GM12878 (cell line): Measurements from ENCODE around the gene HMCN2. TPM values are rescaled to one million over a fixed set of nuclear protein-coding genes. Genes with fewer than 3 reads are reported as not detected.

Source experiments
- ATAC-seq: fragments of 200-7000 bp; cut with Tn5 transposase; 3 replicates; pipeline ENCODE4 v1.9.1; 2020; ENCODE audit warnings: mild to moderate bottlenecking, moderate library complexity
- BruUV-seq: library from RNA; stranded (reverse); fragments of 400-500 nt; replicated peaks from 2 replicates; lab custom pipeline; 2021; lab: Mats Ljungman, UMichigan
- CTCF ChIA-PET: fragments of 300-600 bp; sonication (Branson Sonifier 250); formaldehyde crosslinking; extraction: SDS; loops from one replicate; lab custom pipeline; 2021; ENCODE audit warnings: inconsistent platforms; lab: Yijun Ruan, JAX
- POLR2A ChIA-PET: fragments of 350-600 bp; formaldehyde crosslinking; extraction: SDS; loops from one replicate; lab custom pipeline; 2021; ENCODE audit warnings: inconsistent platforms; lab: Charles Lee
- RAD21 ChIA-PET: fragments of 300-600 bp; sonication (Branson Sonifier 250); formaldehyde crosslinking; loops from one replicate; lab custom pipeline; 2023; ENCODE audit warnings: antibody characterized with exemption; ENCODE audit not compliant: unreplicated experiment; lab: Charles Lee
- SMC1A ChIA-PET: fragments of 300-600 bp; sonication (Branson Sonifier 250); formaldehyde crosslinking; loops from one replicate; lab custom pipeline; 2023; ENCODE audit not compliant: unreplicated experiment, uncharacterized antibody; lab: Charles Lee
- DNase-seq: peaks from one replicate; pipeline ENCODE4 v3.0.0-alpha.2; 2011; ENCODE audit warnings: low read depth, low spot score
- FAIRE-seq: peaks from 3 replicates; lab custom pipeline; 2011; peaks lifted over from hg19 to GRCh38; lab: Jason Lieb, UNC
- H2AFZ ChIP-seq: 2 replicates; pipeline ENCODE4 v1.6.0; 2011; ENCODE audit warnings: low read depth, low read length, control low read depth; ENCODE audit not compliant: control insufficient read depth
- H3K27ac ChIP-seq: 2 replicates; pipeline ENCODE4 v1.5.1; 2011; ENCODE audit warnings: control low read depth; ENCODE audit not compliant: control insufficient read depth, insufficient read depth
- H3K27me3 ChIP-seq, 2 experiments: replicated peaks in 1 of 2; 2 replicates each; pipeline versions ENCODE4 v1.6.0 to v1.6.1; 2011; ENCODE audit warnings: low read length in 1 of 2; ENCODE audit not compliant: control insufficient read depth in 2 of 2, insufficient read depth in 2 of 2
- H3K36me3 ChIP-seq, 2 experiments: 2 replicates each; pipeline ENCODE4 v1.5.1; 2011; ENCODE audit warnings: low read length in 1 of 2; ENCODE audit not compliant: control insufficient read depth in 2 of 2, insufficient read depth in 2 of 2
- H3K4me1 ChIP-seq: 2 replicates; pipeline ENCODE4 v1.6.1; 2011; ENCODE audit warnings: mild to moderate bottlenecking, low read length, moderate library complexity, mixed read lengths; ENCODE audit not compliant: control insufficient read depth, insufficient read depth
- H3K4me2 ChIP-seq: 2 replicates; pipeline ENCODE4 v1.6.0; 2011; ENCODE audit warnings: control low read depth; ENCODE audit not compliant: control insufficient read depth, insufficient read depth
- H3K4me3 ChIP-seq: fragments of 200-600 bp; sonication (generic); 2 replicates; pipeline ENCODE4 v1.5.1; 2016
- H3K79me2 ChIP-seq: 2 replicates; pipeline ENCODE4 v1.6.0; 2011; ENCODE audit warnings: low read length; ENCODE audit not compliant: control insufficient read depth, insufficient read depth
- H3K9ac ChIP-seq: 2 replicates; pipeline ENCODE4 v1.8.0; 2011; ENCODE audit warnings: low read length, control low read depth, mixed read lengths; ENCODE audit not compliant: control insufficient read depth, insufficient read depth
- H3K9me3 ChIP-seq: replicated peaks from 3 replicates; pipeline ENCODE4 v1.5.1; 2011; ENCODE audit warnings: mild to moderate bottlenecking, low read length; ENCODE audit not compliant: control insufficient read depth, insufficient read depth
- H4K20me1 ChIP-seq: 2 replicates; pipeline ENCODE4 v1.6.0; 2011; ENCODE audit not compliant: control insufficient read depth, insufficient read depth
- CBFB ChIP-seq: IDR thresholded peaks from 2 replicates; pipeline ENCODE4 v1.6.1; 2016; ENCODE audit warnings: antibody characterized with exemption, low read depth
- MTA3 ChIP-seq: IDR thresholded peaks from 2 replicates; pipeline ENCODE4 v1.6.1; 2012; ENCODE audit warnings: low read length, inconsistent platforms, borderline replicate concordance
- NFYA ChIP-seq: IDR thresholded peaks from 2 replicates; pipeline ENCODE4 v1.6.1; 2011; ENCODE audit warnings: low read depth, mild to moderate bottlenecking, low read length, improper control_type of control experiment, borderline replicate concordance
- NR2C2 ChIP-seq: IDR thresholded peaks from 2 replicates; pipeline ENCODE4 v1.6.1; 2011; ENCODE audit warnings: borderline replicate concordance, low read depth; ENCODE audit not compliant: control insufficient read depth, insufficient read length
- NR2F1 ChIP-seq: fragments of 450-650 bp; conservative IDR thresholded peaks from 2 replicates; pipeline ENCODE4 v1.6.1; 2017; ENCODE audit warnings: mild to moderate bottlenecking
- RELA ChIP-seq: fragments of 450-650 bp; IDR thresholded peaks from 2 replicates; pipeline ENCODE4 v1.8.0; 2014; ENCODE audit warnings: borderline replicate concordance; ENCODE audit not compliant: partially characterized antibody
- TARDBP ChIP-seq: IDR thresholded peaks from 2 replicates; pipeline ENCODE4 v1.6.1; 2016; ENCODE audit warnings: borderline replicate concordance
- ZBTB33 ChIP-seq: fragments of 450-650 bp; IDR thresholded peaks from 2 replicates; pipeline ENCODE4 v1.6.1; 2017; ENCODE audit warnings: mild to moderate bottlenecking
- ZNF24 ChIP-seq: fragments of 450-650 bp; IDR thresholded peaks from 2 replicates; pipeline ENCODE4 v1.6.1; 2017; ENCODE audit warnings: antibody characterized with exemption, mild to moderate bottlenecking
- WGBS: methylation state at CpG from one replicate; pipeline ENCODE4 v1.1.6; 2016; ENCODE audit warnings: low lambda C conversion rate; ENCODE audit not compliant: insufficient replicate concordance, insufficient coverage; ENCODE audit errors: missing lambda C conversion rate; 5-methylcytosine and 5-hydroxymethylcytosine counted together
- in situ Hi-C: fragments of 300-500 bp; cut with MboI; formaldehyde crosslinking; loops from 9 replicates; pipeline ENCODE4 v1.14.3; 2018; ENCODE audit warnings: mixed read lengths
- intact Hi-C: fragments of 100-400 bp; cut with micrococcal nuclease; formaldehyde crosslinking; loops from one replicate; pipeline ENCODE4 v1.14.2; 2022; ENCODE audit not compliant: unreplicated experiment
- polyA plus RNA-seq, 11 experiments: library from polyadenylated mRNA; depleted of rRNA in 4 of 11; unstranded in 6 of 11; stranded (reverse) in 5 of 11; fragments of >200 nt; fragmentation: Nextera tagmentation in 4 of 11; fragmentation: Illumina TruSeq in 1 of 11; extraction: Ambion mirVana in 4 of 11; extraction: Trizol in 1 of 11; gene quantifications; 1 replicate in 1 of 11; 2 replicates in 10 of 11; pipeline versions ENCODE4 v1.2.1 to v1.2.3, GENCODE V29; 2011 to 2016; ENCODE audit warnings: inconsistent platforms in 2 of 11, missing spikeins in 2 of 11, low read depth in 1 of 11
- total RNA-seq, 4 experiments: library from RNA; depleted of rRNA in 3 of 4; stranded (reverse); fragments of >200 nt in 3 of 4; fragmentation: Illumina TruSeq in 1 of 4; extraction: Trizol in 1 of 4; gene quantifications; 2 replicates each; pipeline versions ENCODE4 v1.2.1 to v1.2.3, GENCODE V29; 2013 to 2021
- TF ChIP-seq, protein P1 (sequence below): IDR thresholded peaks from 2 replicates; pipeline ENCODE4 v1.6.1; 2012; ENCODE audit warnings: low read depth, low read length, improper control_type of control experiment
- TF ChIP-seq, protein P2 (sequence below): fragments of 450-650 bp; IDR thresholded peaks from 2 replicates; pipeline ENCODE4 v1.6.1; 2016; ENCODE audit warnings: mild to moderate bottlenecking, moderate library complexity, borderline replicate concordance

HMCN2 gene
- total and polyA plus RNA-seq, 10 of the 15 experiments (the other 5 are each of a cell fraction or from before 2014, with no cell fraction given) = 0.04 TPM; not detected in 9

DNA sequence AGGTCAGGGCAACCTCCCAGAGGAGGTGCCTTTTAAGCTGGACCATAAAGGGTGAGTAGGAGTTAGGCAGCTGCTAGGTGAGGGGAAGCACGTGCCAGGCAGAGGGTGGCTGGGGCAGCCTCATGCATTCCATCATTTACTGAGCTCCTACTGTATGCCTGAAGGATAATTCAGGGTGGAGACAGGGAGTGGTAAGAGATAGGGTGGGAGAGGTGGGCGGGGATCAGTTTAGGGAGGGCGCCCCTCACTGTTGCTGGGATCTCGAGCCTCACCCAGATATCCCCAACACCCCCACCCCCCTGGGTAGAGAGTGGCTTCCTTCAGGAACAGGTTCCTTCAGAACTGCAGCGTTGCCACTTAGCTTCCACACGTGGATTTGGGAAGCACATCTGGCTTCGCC is 104.7 kb downstream of the HMCN2 start (continued):
- TF ChIP-seq NFYA (no peak), ZBTB33 (no peak), CBFB (no peak), TARDBP (no peak)

GRCh38 chr9:130371196-130371966 is 105.8 kb downstream of the HMCN2 start:
- Histone ChIP-seq H3K9me3 (no peaks in the 10 kb centered on the region; the same call in 2 of the 3 replicates), H3K4me3 (no peak overlapping the region), H4K20me1 (no peaks in the 10 kb centered on the region), H3K27ac (no peak overlapping the region), H3K4me1 (no peaks in the 10 kb centered on the region), H3K9ac (no peak overlapping the region), H3K27me3 (no peaks in the 10 kb centered on the region; a peak in 1 of 4 replicates), H2AFZ (no peak overlapping the region), H3K36me3 (no peaks in the 10 kb centered on the region), H3K79me2 (no peaks in the 10 kb centered on the region), H3K4me2 (no peak overlapping the region)
- ChIA-PET CTCF (no interaction called here), POLR2A (no interaction called here), SMC1A (no interaction called here), RAD21 (no interaction called here)
- no TSS peak for BruUV-seq
- no peak for DNase-seq
- 21% methylated on average over 3 of the region's 3 CpGs for WGBS
- no peak for FAIRE-seq
- no peak for ATAC-seq
- intact Hi-C loops (no loop called here), in situ Hi-C loops (no loop called here)
- TF ChIP-seq, protein P1, sequence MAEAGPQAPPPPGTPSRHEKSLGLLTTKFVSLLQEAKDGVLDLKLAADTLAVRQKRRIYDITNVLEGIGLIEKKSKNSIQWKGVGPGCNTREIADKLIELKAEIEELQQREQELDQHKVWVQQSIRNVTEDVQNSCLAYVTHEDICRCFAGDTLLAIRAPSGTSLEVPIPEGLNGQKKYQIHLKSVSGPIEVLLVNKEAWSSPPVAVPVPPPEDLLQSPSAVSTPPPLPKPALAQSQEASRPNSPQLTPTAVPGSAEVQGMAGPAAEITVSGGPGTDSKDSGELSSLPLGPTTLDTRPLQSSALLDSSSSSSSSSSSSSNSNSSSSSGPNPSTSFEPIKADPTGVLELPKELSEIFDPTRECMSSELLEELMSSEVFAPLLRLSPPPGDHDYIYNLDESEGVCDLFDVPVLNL = no peak
- TF ChIP-seq NR2C2 (no peak), ZNF24 (no peak), MTA3 (no peak), RELA (no peak), NR2F1 (no peak)
- TF ChIP-seq, protein P2, sequence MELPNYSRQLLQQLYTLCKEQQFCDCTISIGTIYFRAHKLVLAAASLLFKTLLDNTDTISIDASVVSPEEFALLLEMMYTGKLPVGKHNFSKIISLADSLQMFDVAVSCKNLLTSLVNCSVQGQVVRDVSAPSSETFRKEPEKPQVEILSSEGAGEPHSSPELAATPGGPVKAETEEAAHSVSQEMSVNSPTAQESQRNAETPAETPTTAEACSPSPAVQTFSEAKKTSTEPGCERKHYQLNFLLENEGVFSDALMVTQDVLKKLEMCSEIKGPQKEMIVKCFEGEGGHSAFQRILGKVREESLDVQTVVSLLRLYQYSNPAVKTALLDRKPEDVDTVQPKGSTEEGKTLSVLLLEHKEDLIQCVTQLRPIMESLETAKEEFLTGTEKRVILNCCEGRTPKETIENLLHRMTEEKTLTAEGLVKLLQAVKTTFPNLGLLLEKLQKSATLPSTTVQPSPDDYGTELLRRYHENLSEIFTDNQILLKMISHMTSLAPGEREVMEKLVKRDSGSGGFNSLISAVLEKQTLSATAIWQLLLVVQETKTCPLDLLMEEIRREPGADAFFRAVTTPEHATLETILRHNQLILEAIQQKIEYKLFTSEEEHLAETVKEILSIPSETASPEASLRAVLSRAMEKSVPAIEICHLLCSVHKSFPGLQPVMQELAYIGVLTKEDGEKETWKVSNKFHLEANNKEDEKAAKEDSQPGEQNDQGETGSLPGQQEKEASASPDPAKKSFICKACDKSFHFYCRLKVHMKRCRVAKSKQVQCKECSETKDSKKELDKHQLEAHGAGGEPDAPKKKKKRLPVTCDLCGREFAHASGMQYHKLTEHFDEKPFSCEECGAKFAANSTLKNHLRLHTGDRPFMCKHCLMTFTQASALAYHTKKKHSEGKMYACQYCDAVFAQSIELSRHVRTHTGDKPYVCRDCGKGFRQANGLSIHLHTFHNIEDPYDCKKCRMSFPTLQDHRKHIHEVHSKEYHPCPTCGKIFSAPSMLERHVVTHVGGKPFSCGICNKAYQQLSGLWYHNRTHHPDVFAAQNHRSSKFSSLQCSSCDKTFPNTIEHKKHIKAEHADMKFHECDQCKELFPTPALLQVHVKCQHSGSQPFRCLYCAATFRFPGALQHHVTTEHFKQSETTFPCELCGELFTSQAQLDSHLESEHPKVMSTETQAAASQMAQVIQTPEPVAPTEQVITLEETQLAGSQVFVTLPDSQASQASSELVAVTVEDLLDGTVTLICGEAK = no peak
- TF ChIP-seq, all 136 proteins: peak for 0
